CD14-positive monocyte (primary cell): ENCODE data around the gene RPTOR. TPM values are rescaled to one million over a fixed set of nuclear protein-coding genes. Genes with fewer than 3 reads are reported as not detected.
A peak's percentile ranks its signal among the peaks of the same experiment; 100 is the strongest.

ENCODE experiments used
- DNase-seq, 3 donors: peaks; one replicate each; pipeline ENCODE4 v3.0.0-alpha.2; 2011 to 2022
- H2AFZ ChIP-seq: 2 replicates; pipeline ENCODE4 v1.6.0; 2012; ENCODE audit warnings: mild to moderate bottlenecking, low read depth, low read length, inconsistent platforms; ENCODE audit not compliant: insufficient read depth, poor library complexity, severe bottlenecking
- H3K27ac ChIP-seq, 2 donors: 1 replicate in 1 of 2; 2 replicates in 1 of 2; pipeline ENCODE4 v1.5.1; 2012 to 2013; ENCODE audit warnings: low read length in 2 of 2, control low read depth in 1 of 2, inconsistent platforms in 1 of 2, low read depth in 1 of 2, mild to moderate bottlenecking in 1 of 2
- H3K27me3 ChIP-seq, 2 donors: one replicate each; pipeline versions ENCODE4 v1.6.0 to v1.6.1; 2011 to 2013; ENCODE audit warnings: low read length in 2 of 2; ENCODE audit not compliant: control insufficient read depth in 2 of 2, insufficient read depth in 2 of 2
- H3K36me3 ChIP-seq, 2 donors: replicated peaks in 1 of 2; 1 replicate in 1 of 2; 2 replicates in 1 of 2; pipeline versions ENCODE4 v1.5.1 to v1.6.1; 2012 to 2013; ENCODE audit warnings: low read length in 2 of 2, control low read depth in 1 of 2, inconsistent platforms in 1 of 2, mild to moderate bottlenecking in 1 of 2; ENCODE audit not compliant: insufficient read depth in 2 of 2, control insufficient read depth in 1 of 2
- H3K4me1 ChIP-seq, 2 donors: 1 replicate in 1 of 2; 2 replicates in 1 of 2; pipeline versions ENCODE4 v1.5.1 to v1.6.1; 2012 to 2013; ENCODE audit warnings: low read length in 2 of 2, control low read depth in 1 of 2, inconsistent platforms in 1 of 2, mild to moderate bottlenecking in 1 of 2, moderate library complexity in 1 of 2; ENCODE audit not compliant: insufficient read depth in 2 of 2, control insufficient read depth in 1 of 2
- H3K4me2 ChIP-seq: replicated peaks from 2 replicates; pipeline ENCODE3; 2012; ENCODE audit warnings: low read length, moderate library complexity, mild to moderate bottlenecking; ENCODE audit not compliant: poor library complexity, severe bottlenecking; ENCODE audit errors: extremely low read depth
- H3K4me3 ChIP-seq, 3 experiments: fragments of 200-600 bp in 1 of 3; sonication (generic) in 1 of 3; replicated peaks in 1 of 3; 1 replicate in 2 of 3; 2 replicates in 1 of 3; pipeline ENCODE4 v1.5.1; 2011 to 2013; ENCODE audit warnings: low read length in 3 of 3, mild to moderate bottlenecking in 3 of 3, control low read depth in 2 of 3, low read depth in 2 of 3, inconsistent platforms in 1 of 3, moderate library complexity in 1 of 3
- H3K79me2 ChIP-seq: 2 replicates; pipeline ENCODE4 v1.6.0; 2012; ENCODE audit warnings: mild to moderate bottlenecking, control low read depth, inconsistent platforms, low read length, moderate library complexity; ENCODE audit not compliant: insufficient read depth
- H3K9ac ChIP-seq: 2 replicates; pipeline ENCODE4 v1.6.0; 2017; ENCODE audit warnings: low read length, mild to moderate bottlenecking; ENCODE audit not compliant: insufficient read depth, poor library complexity, severe bottlenecking
- H3K9me3 ChIP-seq, 2 donors: replicated peaks in 1 of 2; 1 replicate in 1 of 2; 2 replicates in 1 of 2; pipeline versions ENCODE4 v1.5.1 to v1.6.1; 2012 to 2013; ENCODE audit warnings: low read length in 2 of 2, control low read depth in 1 of 2; ENCODE audit not compliant: control insufficient read depth in 1 of 2, insufficient read depth in 1 of 2
- H4K20me1 ChIP-seq: 2 replicates; pipeline ENCODE4 v1.6.0; 2012; ENCODE audit warnings: mild to moderate bottlenecking, low read length, control low read depth, moderate library complexity; ENCODE audit not compliant: insufficient read depth
- H3K27ac Mint-ChIP-seq, 7 donors: one replicate each; pipeline ENCODE4 v1.8.0; 2020; ENCODE audit warnings: mild to moderate bottlenecking in 7 of 7, mixed read lengths in 7 of 7, moderate library complexity in 6 of 7, inconsistent platforms in 2 of 7
- H3K27me3 Mint-ChIP-seq, 3 donors: one replicate each; pipeline ENCODE4 v1.8.0; 2021 to 2022; ENCODE audit warnings: low read depth in 3 of 3, mild to moderate bottlenecking in 3 of 3, mixed read lengths in 3 of 3, moderate library complexity in 3 of 3, inconsistent platforms in 1 of 3
- H3K36me3 Mint-ChIP-seq, 2 donors: one replicate each; pipeline ENCODE4 v1.8.0; 2020; ENCODE audit warnings: mixed read lengths in 2 of 2, inconsistent platforms in 1 of 2, mild to moderate bottlenecking in 1 of 2
- H3K4me1 Mint-ChIP-seq: one replicate; pipeline ENCODE4 v1.8.0; 2020; ENCODE audit warnings: mild to moderate bottlenecking, mixed read lengths
- H3K4me3 Mint-ChIP-seq, 2 donors: one replicate each; pipeline ENCODE4 v1.8.0; 2020; ENCODE audit warnings: mild to moderate bottlenecking in 2 of 2, mixed read lengths in 2 of 2, moderate library complexity in 1 of 2
- H3K9me3 Mint-ChIP-seq, 7 donors: one replicate each; pipeline ENCODE4 v1.8.0; 2020 to 2022; ENCODE audit warnings: mixed read lengths in 7 of 7, mild to moderate bottlenecking in 6 of 7, moderate library complexity in 6 of 7, inconsistent platforms in 2 of 7
- CTCF ChIP-seq: fragments of 200-600 bp; IDR thresholded peaks from one replicate; pipeline ENCODE4 v1.8.0; 2022; ENCODE audit warnings: antibody characterized with exemption, mild to moderate bottlenecking
- WGBS: methylation state at CpG from one replicate; pipeline ENCODE4 v1.1.5; 2013; ENCODE audit warnings: missing lambda C conversion rate; ENCODE audit not compliant: insufficient coverage; 5-methylcytosine and 5-hydroxymethylcytosine counted together
- intact Hi-C, 2 donors: fragments of 100-400 bp; cut with micrococcal nuclease; formaldehyde crosslinking; loops; one replicate each; pipeline versions ENCODE4 v1.15.0 to v1.15.1; 2023
- polyA plus RNA-seq, 3 donors: library from polyadenylated mRNA; depleted of rRNA in 1 of 3; unstranded in 2 of 3; stranded (reverse) in 1 of 3; fragments of 300-500 nt in 2 of 3; fragments of >200 nt in 1 of 3; fragmentation: Illumina TruSeq in 2 of 3; gene quantifications; 1 replicate in 2 of 3; 2 replicates in 1 of 3; pipeline ENCODE4 v1.2.3, GENCODE V29; 2012 to 2021

The RPTOR gene
- polyA plus RNA-seq, 3 donors, result 1.1 to 8.7 (median 2.6) TPM

- H3K27ac Mint-ChIP-seq, result peak overlapping the region; percentile 80 to 93 (median 89)
- Histone ChIP-seq H3K4me1 (peaks cover 36 to 38% of the 10 kb centered on the region in 2 donors), H3K4me3 (peak overlapping the region in 2 of 3 experiments; percentile 19 to 65), H3K79me2 (no peaks in the 10 kb centered on the region), H2AFZ (no peak overlapping the region), H3K4me2 (peak overlapping the region; percentile 65), H4K20me1 (no peaks in the 10 kb centered on the region), H3K27me3 (no peaks in the 10 kb centered on the region), H3K36me3 (peaks cover 0 to 4% of the 10 kb centered on the region in 2 donors), H3K9ac (peak overlapping the region; percentile 53), H3K9me3 (peaks cover 0 to 4% of the 10 kb centered on the region in 2 donors), H3K27ac (peak overlapping the region; percentile 82 to 84)
- H3K27me3 Mint-ChIP-seq, result peaks cover 0 to 8% (median 0%) of the 10 kb centered on the region in 3 donors
- TF ChIP-seq CTCF, result no peak
- peak; percentile 75 to 82 (median 81) for DNase-seq
- 31% methylated on average over 10 of the region's 17 CpGs for WGBS
- peaks cover 24 to 32% of the 10 kb centered on the region in 2 donors for H3K36me3 Mint-ChIP-seq
- intact Hi-C loops, result no loop called here
- H3K9me3 Mint-ChIP-seq, result peaks cover 0 to 6% (median 0%) of the 10 kb centered on the region in 7 donors
- H3K4me1 Mint-ChIP-seq, result peaks cover 43% of the 10 kb centered on the region
- peak overlapping the region; percentile 64 to 83 for H3K4me3 Mint-ChIP-seq
Measured at GRCh38 chr17:80738020-80738808, 193.6 kb downstream of the RPTOR start.

GRCh38 chr17:80738987-80739730 lies 194.5 kb downstream of the RPTOR start:
- intact Hi-C loops, result no loop called here
- peaks cover 0 to 6% (median 0%) of the 10 kb centered on the region in 7 donors for H3K9me3 Mint-ChIP-seq
- peaks cover 25 to 32% of the 10 kb centered on the region in 2 donors for H3K36me3 Mint-ChIP-seq
- H3K4me1 ChIP-seq, result peaks cover 38 to 41% of the 10 kb centered on the region in 2 donors
- peak overlapping the region; percentile 43 to 93 (median 88) for H3K27ac Mint-ChIP-seq
- H3K4me2 ChIP-seq, result peak overlapping the region; percentile 65
- no peaks in the 10 kb centered on the region for H4K20me1 ChIP-seq
- H3K27me3 ChIP-seq, result no peaks in the 10 kb centered on the region
- H3K79me2 ChIP-seq, result no peaks in the 10 kb centered on the region
- H2AFZ ChIP-seq, result no peak overlapping the region
- H3K4me1 Mint-ChIP-seq, result peaks cover 41% of the 10 kb centered on the region
- peaks cover 0 to 4% of the 10 kb centered on the region in 2 donors for H3K36me3 ChIP-seq
- peak overlapping the region in 1 of 2 donors; percentile 16 for H3K4me3 Mint-ChIP-seq
- H3K9me3 ChIP-seq, result peaks cover 0 to 7% of the 10 kb centered on the region in 2 donors
- no peak for TF ChIP-seq CTCF
- peaks cover 0 to 8% (median 0%) of the 10 kb centered on the region in 3 donors for H3K27me3 Mint-ChIP-seq
- peak overlapping the region in 1 of 3 experiments; percentile 17 for H3K4me3 ChIP-seq
- peak in 1 of 3 donors; percentile 25 for DNase-seq
- H3K9ac ChIP-seq, result no peak overlapping the region
- peak overlapping the region; percentile 16 to 84 for H3K27ac ChIP-seq
- 77% methylated on average over 10 of the region's 21 CpGs for WGBS
